H9 (cell line): Measurements from ENCODE around the gene SSBP2. TPM values are rescaled to one million over a fixed set of nuclear protein-coding genes. Genes with fewer than 3 reads are reported as not detected.
"Not testable (repeated sequence)": the region's sequence is repeated elsewhere in the genome, so short reads cannot be mapped to it uniquely, and the experiment has no call there.

Experiments used
- DNase-seq: peaks from one replicate; pipeline ENCODE4 v3.0.0-alpha.2; 2017
- H2AFZ ChIP-seq: one replicate; pipeline ENCODE4 v1.6.1; 2013; ENCODE audit warnings: mild to moderate bottlenecking, low read length, control low read depth, moderate library complexity
- H2AK5ac ChIP-seq: 2 replicates; pipeline ENCODE4 v1.6.1; 2013; ENCODE audit warnings: low read length, control low read depth, mixed read lengths; ENCODE audit not compliant: insufficient read length
- H2BK120ac ChIP-seq: one replicate; pipeline ENCODE4 v1.6.1; 2013; ENCODE audit warnings: low read depth, mild to moderate bottlenecking, low read length, control low read depth, inconsistent platforms; ENCODE audit not compliant: poor library complexity, severe bottlenecking
- H2BK12ac ChIP-seq: 2 replicates; pipeline ENCODE4 v1.6.1; 2013; ENCODE audit warnings: low read length, control low read depth, mixed read lengths, low read depth; ENCODE audit not compliant: insufficient read length
- H2BK15ac ChIP-seq: 2 replicates; pipeline ENCODE4 v1.6.1; 2013; ENCODE audit warnings: low read depth, low read length, control low read depth
- H2BK20ac ChIP-seq: one replicate; pipeline ENCODE4 v1.6.1; 2013; ENCODE audit warnings: low read depth, mild to moderate bottlenecking, low read length, control low read depth, inconsistent platforms; ENCODE audit not compliant: poor library complexity, severe bottlenecking
- H2BK5ac ChIP-seq: 2 replicates; pipeline ENCODE4 v1.6.1; 2013; ENCODE audit warnings: low read length, control low read depth, mixed read lengths; ENCODE audit not compliant: insufficient read length
- H3K14ac ChIP-seq: 2 replicates; pipeline ENCODE4 v1.6.1; 2013; ENCODE audit warnings: low read length, control low read depth; ENCODE audit not compliant: insufficient read depth
- H3K18ac ChIP-seq: 2 replicates; pipeline ENCODE4 v1.6.1; 2013; ENCODE audit warnings: low read depth, mild to moderate bottlenecking, mixed read lengths, low read length, control low read depth; ENCODE audit not compliant: insufficient read length
- H3K23ac ChIP-seq: 2 replicates; pipeline ENCODE4 v1.6.1; 2013; ENCODE audit warnings: low read length, control low read depth, mixed read lengths, low read depth; ENCODE audit not compliant: insufficient read length
- H3K23me2 ChIP-seq: 2 replicates; pipeline ENCODE4 v1.6.1; 2013; ENCODE audit warnings: low read depth, mild to moderate bottlenecking, mixed read lengths, low read length, control low read depth; ENCODE audit not compliant: insufficient read length, poor library complexity, severe bottlenecking
- H3K27ac ChIP-seq: 2 replicates; pipeline ENCODE4 v1.5.1; 2013; ENCODE audit warnings: low read length, control low read depth, mixed read lengths, low read depth; ENCODE audit not compliant: insufficient read length
- H3K27me3 ChIP-seq: 2 replicates; pipeline ENCODE4 v1.6.1; 2013; ENCODE audit warnings: low read length, control low read depth, inconsistent platforms; ENCODE audit not compliant: insufficient read depth
- H3K4ac ChIP-seq: 2 replicates; pipeline ENCODE4 v1.6.1; 2013; ENCODE audit warnings: low read depth, mild to moderate bottlenecking, control low read depth, inconsistent platforms, low read length, moderate library complexity
- H3K4me1 ChIP-seq: 2 replicates; pipeline ENCODE4 v1.6.1; 2013; ENCODE audit warnings: low read length, control low read depth, inconsistent platforms; ENCODE audit not compliant: insufficient read depth
- H3K4me2 ChIP-seq: 2 replicates; pipeline ENCODE4 v1.6.1; 2013; ENCODE audit warnings: low read length, control low read depth, mixed read lengths; ENCODE audit not compliant: insufficient read length, insufficient read depth
- H3K56ac ChIP-seq: 2 replicates; pipeline ENCODE4 v1.6.1; 2013; ENCODE audit warnings: low read depth, mild to moderate bottlenecking, mixed read lengths, low read length, control low read depth; ENCODE audit not compliant: insufficient read length
- H3K79me1 ChIP-seq: 2 replicates; pipeline ENCODE4 v1.6.1; 2013; ENCODE audit warnings: low read depth, mild to moderate bottlenecking, moderate library complexity, low read length, control low read depth, inconsistent platforms; ENCODE audit not compliant: insufficient read depth, poor library complexity, severe bottlenecking
- H3K79me2 ChIP-seq: 2 replicates; pipeline ENCODE4 v1.6.1; 2013; ENCODE audit warnings: low read length, control low read depth, inconsistent platforms; ENCODE audit not compliant: insufficient read depth
- H3K9ac ChIP-seq: 2 replicates; pipeline ENCODE4 v1.6.1; 2013; ENCODE audit warnings: low read length, control low read depth, mixed read lengths; ENCODE audit not compliant: insufficient read length; ENCODE audit errors: extremely low read depth
- H3K9me3 ChIP-seq: one replicate; pipeline ENCODE4 v1.6.1; 2013; ENCODE audit warnings: low read depth, low read length, inconsistent platforms; ENCODE audit not compliant: control insufficient read depth
- H3T11ph ChIP-seq: one replicate; pipeline ENCODE4 v1.6.1; 2013; ENCODE audit warnings: mild to moderate bottlenecking, low read length, control low read depth, inconsistent platforms
- H4K20me1 ChIP-seq: one replicate; pipeline ENCODE4 v1.6.1; 2013; ENCODE audit not compliant: control insufficient read depth, insufficient read length, insufficient read depth
- H4K5ac ChIP-seq: 2 replicates; pipeline ENCODE4 v1.6.1; 2013; ENCODE audit warnings: low read depth, mild to moderate bottlenecking, mixed read lengths, low read length, control low read depth; ENCODE audit not compliant: insufficient read length
- H4K8ac ChIP-seq: replicated peaks from 2 replicates; pipeline ENCODE4 v1.6.1; 2013; ENCODE audit warnings: low read length, control low read depth, mixed read lengths, low read depth; ENCODE audit not compliant: insufficient read length
- H4K91ac ChIP-seq: 2 replicates; pipeline ENCODE4 v1.6.1; 2013; ENCODE audit warnings: low read depth, mild to moderate bottlenecking, moderate library complexity, mixed read lengths, low read length, control low read depth; ENCODE audit not compliant: insufficient read length
- H3K27ac Mint-ChIP-seq, 3 experiments: 2 replicates in 2 of 3; 3 replicates in 1 of 3; pipeline ENCODE4 v1.8.0; 2020 to 2021; ENCODE audit warnings: mixed read lengths in 3 of 3, mild to moderate bottlenecking in 1 of 3, moderate library complexity in 1 of 3
- H3K27me3 Mint-ChIP-seq: 2 replicates; pipeline ENCODE4 v1.8.0; 2021; ENCODE audit warnings: low read depth, mild to moderate bottlenecking, moderate library complexity, mixed read lengths
- H3K36me3 Mint-ChIP-seq, 3 experiments: 2 replicates in 2 of 3; 3 replicates in 1 of 3; pipeline ENCODE4 v1.8.0; 2020 to 2021; ENCODE audit warnings: low read depth in 3 of 3, mixed read lengths in 3 of 3; ENCODE audit not compliant: insufficient read depth in 1 of 3
- H3K4me1 Mint-ChIP-seq, 2 experiments: 2 replicates each; pipeline ENCODE4 v1.8.0; 2020; ENCODE audit warnings: mixed read lengths in 2 of 2
- H3K4me3 Mint-ChIP-seq, 2 experiments: 2 replicates in 1 of 2; 3 replicates in 1 of 2; pipeline ENCODE4 v1.8.0; 2020 to 2021; ENCODE audit warnings: mild to moderate bottlenecking in 2 of 2, mixed read lengths in 2 of 2, moderate library complexity in 1 of 2
- H3K9me3 Mint-ChIP-seq, 2 experiments: 2 replicates in 1 of 2; 3 replicates in 1 of 2; pipeline ENCODE4 v1.8.0; 2020; ENCODE audit warnings: mild to moderate bottlenecking in 2 of 2, mixed read lengths in 2 of 2, moderate library complexity in 1 of 2
- WGBS: extraction: QIAGEN DNeasy Blood & Tissue Kit; methylation state at CpG from one replicate; pipeline ENCODE4 v1.1.7; 2013; ENCODE audit warnings: missing lambda C conversion rate, low lambda C conversion rate, mixed read lengths; ENCODE audit not compliant: insufficient read length; ENCODE audit errors: extremely low coverage; 5-methylcytosine and 5-hydroxymethylcytosine counted together
- total RNA-seq: library from RNA; stranded (reverse); gene quantifications from 2 replicates; pipeline ENCODE4 v1.2.1, GENCODE V29; 2021
- TF ChIP-seq, protein P1 (sequence below): fragments of 200-600 bp; sonication (generic); conservative IDR thresholded peaks from 3 replicates; pipeline ENCODE4 v1.8.0; 2021; ENCODE audit warnings: antibody characterized with exemption, mild to moderate bottlenecking

The SSBP2 gene
- total RNA-seq, 1 experiment from 2014 or later, result 35.6 TPM

DNA sequence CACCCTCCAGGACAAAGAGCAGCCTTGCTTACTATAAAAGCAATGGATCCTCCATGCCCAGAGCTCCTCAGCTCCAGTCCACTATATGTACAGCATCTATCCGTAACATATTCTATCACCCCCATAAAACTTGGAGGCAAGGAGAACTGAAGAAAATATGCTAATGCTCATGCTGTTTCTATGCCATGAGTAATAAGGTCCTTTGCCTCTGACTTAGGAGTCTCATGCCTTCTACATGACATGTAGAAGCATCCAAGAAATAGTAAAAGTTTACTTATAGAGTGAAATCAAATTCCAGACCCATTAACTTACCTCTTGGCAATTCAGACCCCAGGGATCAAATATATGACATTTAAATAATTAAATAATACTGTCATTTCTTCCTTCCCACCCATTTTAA is 33.7 kb downstream of the SSBP2 start:
- Histone ChIP-seq H2BK120ac (no peak overlapping the region), H3T11ph (no peak overlapping the region)
- no CpG with 5 or more reads among the region's 1 CpG for WGBS

DNA sequence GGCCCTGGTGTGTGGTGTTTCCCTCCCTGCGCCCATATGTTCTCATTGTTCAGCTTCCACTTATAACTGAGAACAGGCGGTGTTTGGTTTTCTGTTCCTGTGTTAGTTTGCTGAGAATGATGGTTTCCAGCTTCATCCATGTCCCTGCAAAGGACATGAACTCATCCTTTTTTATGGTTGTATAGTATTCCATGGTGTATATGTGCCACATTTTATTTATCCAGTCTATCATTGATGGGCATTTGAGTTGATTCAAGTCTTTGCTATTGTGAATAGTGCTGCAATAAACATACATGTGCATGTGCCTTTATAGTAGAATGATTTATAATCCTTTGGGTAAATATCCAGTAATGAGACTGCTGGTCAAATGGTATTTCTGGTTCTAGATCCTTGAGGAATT is 36.8 kb downstream of the SSBP2 start:
- H3K4ac ChIP-seq, H3K27me3 ChIP-seq, H3K9ac ChIP-seq, H3K27ac Mint-ChIP-seq, H4K8ac ChIP-seq, H3K9me3 Mint-ChIP-seq, H3K4me2 ChIP-seq, H3K36me3 Mint-ChIP-seq, H3K18ac ChIP-seq, DNase-seq, H4K91ac ChIP-seq, H3K27me3 Mint-ChIP-seq, H2AK5ac ChIP-seq, H3K4me3 Mint-ChIP-seq, H2AFZ ChIP-seq, H3K23ac ChIP-seq, H3K14ac ChIP-seq, H2BK12ac ChIP-seq, H4K5ac ChIP-seq, H2BK20ac ChIP-seq, H3K9me3 ChIP-seq, H3K56ac ChIP-seq, H3K23me2 ChIP-seq, H2BK120ac ChIP-seq, H3K79me2 ChIP-seq, H4K20me1 ChIP-seq, H3K79me1 ChIP-seq, H3T11ph ChIP-seq, H3K27ac ChIP-seq, H3K4me1 ChIP-seq, H2BK5ac ChIP-seq, H2BK15ac ChIP-seq: not testable (repeated sequence)
- peaks cover 12 to 35% of the 10 kb centered on the region in 2 experiments for H3K4me1 Mint-ChIP-seq
- WGBS, result no CpG with 5 or more reads among the region's 2 CpGs

More for the DNA sequence above, 33.7 kb downstream of the SSBP2 start:
- H2BK12ac ChIP-seq, result no peak overlapping the region
- H2BK15ac ChIP-seq, result no peak overlapping the region
- no peaks in the 10 kb centered on the region for H3K79me2 ChIP-seq
- no peak overlapping the region for H2BK20ac ChIP-seq
- DNase-seq, result no peak
- TF ChIP-seq, protein P1, sequence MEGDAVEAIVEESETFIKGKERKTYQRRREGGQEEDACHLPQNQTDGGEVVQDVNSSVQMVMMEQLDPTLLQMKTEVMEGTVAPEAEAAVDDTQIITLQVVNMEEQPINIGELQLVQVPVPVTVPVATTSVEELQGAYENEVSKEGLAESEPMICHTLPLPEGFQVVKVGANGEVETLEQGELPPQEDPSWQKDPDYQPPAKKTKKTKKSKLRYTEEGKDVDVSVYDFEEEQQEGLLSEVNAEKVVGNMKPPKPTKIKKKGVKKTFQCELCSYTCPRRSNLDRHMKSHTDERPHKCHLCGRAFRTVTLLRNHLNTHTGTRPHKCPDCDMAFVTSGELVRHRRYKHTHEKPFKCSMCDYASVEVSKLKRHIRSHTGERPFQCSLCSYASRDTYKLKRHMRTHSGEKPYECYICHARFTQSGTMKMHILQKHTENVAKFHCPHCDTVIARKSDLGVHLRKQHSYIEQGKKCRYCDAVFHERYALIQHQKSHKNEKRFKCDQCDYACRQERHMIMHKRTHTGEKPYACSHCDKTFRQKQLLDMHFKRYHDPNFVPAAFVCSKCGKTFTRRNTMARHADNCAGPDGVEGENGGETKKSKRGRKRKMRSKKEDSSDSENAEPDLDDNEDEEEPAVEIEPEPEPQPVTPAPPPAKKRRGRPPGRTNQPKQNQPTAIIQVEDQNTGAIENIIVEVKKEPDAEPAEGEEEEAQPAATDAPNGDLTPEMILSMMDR, result no peak
- no peak overlapping the region for H3K23ac ChIP-seq
- no peaks in the 10 kb centered on the region for H4K20me1 ChIP-seq
- Mint-ChIP-seq H3K4me3 (no peak overlapping the region), H3K4me1 (peaks cover 30 to 48% of the 10 kb centered on the region in 2 experiments), H3K36me3 (peaks cover 0 to 8% (median 2%) of the 10 kb centered on the region in 3 experiments; a peak in 5 of 7 replicates), H3K27ac (no peak overlapping the region), H3K27me3 (no peaks in the 10 kb centered on the region), H3K9me3 (peaks cover 0 to 1% of the 10 kb centered on the region in 2 experiments; a peak in 1 of 5 replicates)
- H4K91ac ChIP-seq, result no peak overlapping the region
- H3K79me1 ChIP-seq, result no peaks in the 10 kb centered on the region
- H2AFZ ChIP-seq, result no peak overlapping the region
- H3K27ac ChIP-seq, result no peak overlapping the region
- H3K9me3 ChIP-seq, result no peaks in the 10 kb centered on the region
- H3K4me1 ChIP-seq, result no peaks in the 10 kb centered on the region; the same call in 1 of the 2 replicates
- no peaks in the 10 kb centered on the region; the same call in 1 of the 2 replicates for H3K27me3 ChIP-seq
- H3K56ac ChIP-seq, result no peak overlapping the region
- H3K4me2 ChIP-seq, result no peak overlapping the region
- H3K9ac ChIP-seq, result no peak overlapping the region
- H2BK5ac ChIP-seq, result no peak overlapping the region
- H3K18ac ChIP-seq, result no peak overlapping the region
- H3K4ac ChIP-seq, result no peak overlapping the region
- no peak overlapping the region for H4K8ac ChIP-seq
- no peak overlapping the region for H3K14ac ChIP-seq
- H3K23me2 ChIP-seq, result no peaks in the 10 kb centered on the region
- H2AK5ac ChIP-seq, result no peak overlapping the region
- H4K5ac ChIP-seq, result no peak overlapping the region
